MM.1S (cell line): ENCODE results near the gene CHN1.

ENCODE experiments used
- DNase-seq: peaks from one replicate; pipeline ENCODE4 v3.0.0-alpha.2; 2015
- H2AFZ ChIP-seq: fragments of 300-600 bp; sonication (generic); 2 replicates; pipeline ENCODE4 v1.6.0; 2016; ENCODE audit warnings: antibody characterized with exemption, low read length
- H3F3A ChIP-seq: fragments of 300-600 bp; sonication (generic); 2 replicates; pipeline ENCODE4 v1.6.1; 2016; ENCODE audit warnings: mild to moderate bottlenecking, antibody characterized with exemption, low read length, moderate library complexity, mixed read lengths; ENCODE audit not compliant: insufficient read depth
- H3K27ac ChIP-seq: fragments of 300-600 bp; sonication (generic); 2 replicates; pipeline ENCODE4 v1.5.1; 2016; ENCODE audit warnings: mild to moderate bottlenecking, low read length
- H3K27me3 ChIP-seq: fragments of 300-600 bp; sonication (generic); replicated peaks from 2 replicates; pipeline ENCODE4 v1.6.0; 2016; ENCODE audit warnings: low read length; ENCODE audit not compliant: insufficient read depth
- H3K36me3 ChIP-seq: fragments of 300-600 bp; sonication (generic); replicated peaks from 2 replicates; pipeline ENCODE4 v1.6.1; 2016; ENCODE audit warnings: mild to moderate bottlenecking, low read length, mixed read lengths; ENCODE audit not compliant: insufficient read depth
- H3K4me1 ChIP-seq: fragments of 300-600 bp; sonication (generic); 2 replicates; pipeline ENCODE4 v1.6.1; 2016; ENCODE audit warnings: low read length, mixed read lengths
- H3K4me2 ChIP-seq: fragments of 300-600 bp; sonication (generic); 2 replicates; pipeline ENCODE4 v1.6.0; 2016; ENCODE audit warnings: low read depth, low read length
- H3K4me3 ChIP-seq: fragments of 300-600 bp; sonication (generic); 2 replicates; pipeline ENCODE4 v1.5.1; 2016; ENCODE audit warnings: low read length, mixed read lengths
- H3K79me2 ChIP-seq: fragments of 300-600 bp; sonication (generic); 2 replicates; pipeline ENCODE4 v1.6.1; 2016; ENCODE audit warnings: mixed run types, low read length, mixed read lengths
- H3K9ac ChIP-seq: fragments of 300-600 bp; sonication (generic); 2 replicates; pipeline ENCODE4 v1.6.1; 2016; ENCODE audit warnings: low read length, mixed read lengths
- H3K9me2 ChIP-seq: fragments of 300-600 bp; sonication (generic); replicated peaks from 2 replicates; pipeline ENCODE4 v1.6.1; 2016; ENCODE audit warnings: mild to moderate bottlenecking, low read length, mixed read lengths; ENCODE audit not compliant: insufficient read depth
- H3K9me3 ChIP-seq: fragments of 300-600 bp; sonication (generic); replicated peaks from 2 replicates; pipeline ENCODE4 v1.6.1; 2016; ENCODE audit warnings: mild to moderate bottlenecking, low read length, mixed read lengths; ENCODE audit not compliant: insufficient read depth
- H4K20me1 ChIP-seq: fragments of 300-600 bp; sonication (generic); 2 replicates; pipeline ENCODE4 v1.6.1; 2016; ENCODE audit warnings: mild to moderate bottlenecking, low read length, moderate library complexity, mixed read lengths; ENCODE audit not compliant: insufficient read depth
- EZH2 ChIP-seq: fragments of 300-600 bp; sonication (generic); optimal IDR thresholded peaks from 2 replicates; pipeline ENCODE3; 2017; ENCODE audit warnings: low read depth, mild to moderate bottlenecking, antibody characterized with exemption, low read length, mixed read lengths
- EZH2phosphoT487 ChIP-seq: fragments of 300-600 bp; sonication (generic); IDR thresholded peaks from 2 replicates; pipeline ENCODE4 v1.6.1; 2018; ENCODE audit warnings: antibody characterized with exemption, low read length
- TF ChIP-seq, protein P1 (sequence below): fragments of 300-600 bp; sonication (generic); IDR thresholded peaks from 2 replicates; pipeline ENCODE4 v1.5.1; 2016; ENCODE audit warnings: antibody characterized with exemption, low read length, mixed read lengths

The CHN1 gene

DNA sequence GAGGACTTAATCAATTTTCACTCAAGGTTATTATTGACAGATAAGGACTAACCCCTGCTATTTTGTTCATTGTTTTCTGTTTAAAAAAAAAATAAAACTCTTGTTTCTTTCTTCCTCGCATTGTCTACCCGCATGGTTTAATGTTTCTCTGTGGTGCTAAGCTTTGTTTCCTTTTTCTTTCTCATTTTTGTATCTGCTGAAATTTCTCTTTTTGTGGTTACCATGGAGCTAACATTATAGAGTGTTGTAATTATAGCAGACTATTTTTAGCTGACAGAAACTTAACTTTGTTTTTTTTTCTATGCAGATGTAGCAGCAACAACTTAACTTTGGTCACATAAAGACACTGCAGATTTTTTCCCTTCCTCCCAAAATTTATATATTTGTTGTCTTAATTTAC, 43.1 kb upstream of the CHN1 start:
- no peaks in the 10 kb centered on the region for H3K79me2 ChIP-seq
- DNase-seq = peak; percentile 74
- H3F3A ChIP-seq = peaks cover 12% of the 10 kb centered on the region; the same call in 1 of the 2 replicates
- H3K4me1 ChIP-seq = peaks cover 24% of the 10 kb centered on the region
- H3K4me2 ChIP-seq = peak overlapping the region; percentile 68
- TF ChIP-seq, protein P1, sequence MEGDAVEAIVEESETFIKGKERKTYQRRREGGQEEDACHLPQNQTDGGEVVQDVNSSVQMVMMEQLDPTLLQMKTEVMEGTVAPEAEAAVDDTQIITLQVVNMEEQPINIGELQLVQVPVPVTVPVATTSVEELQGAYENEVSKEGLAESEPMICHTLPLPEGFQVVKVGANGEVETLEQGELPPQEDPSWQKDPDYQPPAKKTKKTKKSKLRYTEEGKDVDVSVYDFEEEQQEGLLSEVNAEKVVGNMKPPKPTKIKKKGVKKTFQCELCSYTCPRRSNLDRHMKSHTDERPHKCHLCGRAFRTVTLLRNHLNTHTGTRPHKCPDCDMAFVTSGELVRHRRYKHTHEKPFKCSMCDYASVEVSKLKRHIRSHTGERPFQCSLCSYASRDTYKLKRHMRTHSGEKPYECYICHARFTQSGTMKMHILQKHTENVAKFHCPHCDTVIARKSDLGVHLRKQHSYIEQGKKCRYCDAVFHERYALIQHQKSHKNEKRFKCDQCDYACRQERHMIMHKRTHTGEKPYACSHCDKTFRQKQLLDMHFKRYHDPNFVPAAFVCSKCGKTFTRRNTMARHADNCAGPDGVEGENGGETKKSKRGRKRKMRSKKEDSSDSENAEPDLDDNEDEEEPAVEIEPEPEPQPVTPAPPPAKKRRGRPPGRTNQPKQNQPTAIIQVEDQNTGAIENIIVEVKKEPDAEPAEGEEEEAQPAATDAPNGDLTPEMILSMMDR = no peak
- no peak for TF ChIP-seq EZH2phosphoT487
- TF ChIP-seq EZH2 = no peak
- H3K27me3 ChIP-seq = no peaks in the 10 kb centered on the region
- H3K27ac ChIP-seq = peak overlapping the region; percentile 78; the same call in 1 of the 2 replicates
- no peaks in the 10 kb centered on the region for H3K9me2 ChIP-seq
- H2AFZ ChIP-seq = peak overlapping the region; percentile 16; the same call in 1 of the 2 replicates
- no peaks in the 10 kb centered on the region for H3K36me3 ChIP-seq
- H3K9ac ChIP-seq = peak overlapping the region; percentile 48; the same call in 1 of the 2 replicates
- no peaks in the 10 kb centered on the region for H4K20me1 ChIP-seq
- peak overlapping the region; percentile 6; the same call in 1 of the 2 replicates for H3K4me3 ChIP-seq
- no peaks in the 10 kb centered on the region for H3K9me3 ChIP-seq

DNA sequence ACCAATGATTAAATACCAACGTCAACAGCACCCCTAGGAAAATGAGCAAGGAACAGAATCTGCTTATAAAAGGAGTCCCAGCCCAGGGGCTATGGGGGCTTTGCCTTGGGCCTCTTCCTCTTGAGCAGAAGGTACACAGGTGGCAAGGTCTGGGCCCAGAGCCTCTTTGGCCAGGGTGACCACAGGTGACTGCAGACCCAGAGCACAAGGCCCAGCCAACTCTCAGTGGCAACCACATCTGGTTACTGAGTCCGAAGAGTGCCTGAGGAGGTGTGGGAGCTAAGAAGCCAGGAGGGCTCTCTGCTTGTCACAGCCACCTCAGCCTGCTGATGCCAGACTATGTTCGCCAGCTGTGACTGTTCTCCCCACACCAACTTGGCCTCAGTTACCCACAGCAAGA, 34.3 kb upstream of the CHN1 start:
- no peak overlapping the region for H3K9ac ChIP-seq
- H3K27ac ChIP-seq = no peak overlapping the region
- H3K9me2 ChIP-seq = no peaks in the 10 kb centered on the region
- DNase-seq = no peak
- H3K9me3 ChIP-seq = no peaks in the 10 kb centered on the region
- peaks cover 13% of the 10 kb centered on the region for H3K4me1 ChIP-seq
- H3K4me2 ChIP-seq = no peak overlapping the region
- H2AFZ ChIP-seq = no peak overlapping the region
- no peaks in the 10 kb centered on the region for H3F3A ChIP-seq
- TF ChIP-seq EZH2 (no peak), EZH2phosphoT487 (no peak)
- TF ChIP-seq, protein P1 = no peak
- no peaks in the 10 kb centered on the region for H3K27me3 ChIP-seq
- no peaks in the 10 kb centered on the region for H3K79me2 ChIP-seq
- no peaks in the 10 kb centered on the region for H3K36me3 ChIP-seq
- no peak overlapping the region for H3K4me3 ChIP-seq
- no peaks in the 10 kb centered on the region for H4K20me1 ChIP-seq

DNA sequence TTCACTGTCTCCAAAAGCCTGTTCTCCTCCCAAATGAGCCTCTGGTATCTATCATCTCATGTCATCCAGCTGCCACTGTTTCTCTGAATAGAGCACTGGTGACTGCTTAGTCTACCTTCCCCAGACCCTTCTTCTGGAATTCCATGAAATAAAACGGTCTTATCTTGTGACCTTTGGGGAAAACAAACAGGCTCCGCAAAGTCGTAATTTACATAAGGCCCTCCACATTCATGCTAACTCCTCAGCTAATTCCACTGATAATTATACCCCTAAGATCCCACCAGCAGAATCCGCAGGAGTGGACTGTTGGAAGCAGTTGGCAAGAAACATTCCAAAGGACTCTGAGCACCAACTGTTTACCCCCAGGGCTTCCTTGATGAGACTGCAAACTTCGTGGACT, 33.9 kb upstream of the CHN1 start:
- TF ChIP-seq, protein P1 = no peak
- TF ChIP-seq EZH2phosphoT487 = no peak
- TF ChIP-seq EZH2 = no peak
- Histone ChIP-seq H3K27me3 (no peaks in the 10 kb centered on the region), H3F3A (no peaks in the 10 kb centered on the region), H3K4me3 (no peak overlapping the region), H3K9ac (no peak overlapping the region), H3K4me2 (no peak overlapping the region), H3K9me2 (no peaks in the 10 kb centered on the region), H3K9me3 (no peaks in the 10 kb centered on the region), H4K20me1 (no peaks in the 10 kb centered on the region), H3K36me3 (no peaks in the 10 kb centered on the region), H3K4me1 (peaks cover 13% of the 10 kb centered on the region), H2AFZ (no peak overlapping the region), H3K27ac (no peak overlapping the region), H3K79me2 (no peaks in the 10 kb centered on the region)
- DNase-seq = no peak
